GM23338 (cell line): ENCODE results near the gene RAB29. TPM values are rescaled to one million over a fixed set of nuclear protein-coding genes. Genes with fewer than 3 reads are reported as not detected.

Source experiments
- ATAC-seq: fragments of 200-7000 bp; cut with Tn5 transposase; 3 replicates; pipeline ENCODE4 v1.9.1; 2020
- DNase-seq: peaks from one replicate; pipeline ENCODE4 v3.0.0-alpha.2; 2015; ENCODE audit warnings: low spot score
- H2AFZ ChIP-seq: fragments of 200-600 bp; sonication (generic); 2 replicates; pipeline ENCODE4 v1.8.0; 2016; ENCODE audit warnings: antibody characterized with exemption, mild to moderate bottlenecking, moderate library complexity
- H3F3A ChIP-seq: fragments of 200-600 bp; sonication (generic); replicated peaks from 2 replicates; pipeline ENCODE4 v1.8.0; 2017; ENCODE audit warnings: antibody characterized with exemption, mixed run types, low read depth
- H3K27ac ChIP-seq: fragments of 200-600 bp; sonication (generic); 2 replicates; pipeline ENCODE4 v1.6.1; 2016; ENCODE audit warnings: low read depth
- H3K27me3 ChIP-seq: fragments of 200-600 bp; sonication (generic); 2 replicates; pipeline ENCODE4 v1.8.0; 2016; ENCODE audit warnings: mild to moderate bottlenecking, mixed run types, moderate library complexity; ENCODE audit not compliant: insufficient read depth
- H3K36me3 ChIP-seq: fragments of 200-600 bp; sonication (generic); 2 replicates; pipeline ENCODE4 v1.8.0; 2016; ENCODE audit warnings: mild to moderate bottlenecking; ENCODE audit not compliant: insufficient read depth
- H3K4me1 ChIP-seq: fragments of 200-600 bp; sonication (generic); 2 replicates; pipeline ENCODE4 v1.8.0; 2016; ENCODE audit warnings: mild to moderate bottlenecking, moderate library complexity; ENCODE audit not compliant: insufficient read depth
- H3K4me2 ChIP-seq: fragments of 200-600 bp; sonication (generic); 2 replicates; pipeline ENCODE4 v1.7.1; 2017; ENCODE audit warnings: mixed run types
- H3K4me3 ChIP-seq: fragments of 200-600 bp; sonication (generic); 2 replicates; pipeline ENCODE4 v1.6.1; 2016; ENCODE audit warnings: mixed run types
- H3K79me2 ChIP-seq: fragments of 200-600 bp; sonication (generic); replicated peaks from 2 replicates; pipeline ENCODE4 v1.8.0; 2017; ENCODE audit warnings: mild to moderate bottlenecking; ENCODE audit not compliant: insufficient read depth
- H3K9me2 ChIP-seq: fragments of 200-600 bp; sonication (generic); 2 replicates; pipeline ENCODE4 v1.8.0; 2017; ENCODE audit not compliant: insufficient read depth
- H4K20me1 ChIP-seq: fragments of 200-600 bp; sonication (generic); replicated peaks from 2 replicates; pipeline ENCODE4 v1.8.0; 2017; ENCODE audit warnings: mild to moderate bottlenecking; ENCODE audit not compliant: insufficient read depth
- H3K27ac Mint-ChIP-seq: 2 replicates; pipeline ENCODE4 v1.8.0; 2020; ENCODE audit warnings: inconsistent platforms, mild to moderate bottlenecking, moderate library complexity, mixed read lengths
- H3K27me3 Mint-ChIP-seq: 3 replicates; pipeline ENCODE4 v1.8.0; 2022; ENCODE audit warnings: low read depth, mild to moderate bottlenecking, moderate library complexity, mixed read lengths, inconsistent platforms; ENCODE audit not compliant: insufficient read depth, poor library complexity
- H3K36me3 Mint-ChIP-seq: 3 replicates; pipeline ENCODE4 v1.8.0; 2021; ENCODE audit warnings: low read depth, mild to moderate bottlenecking, inconsistent platforms, moderate library complexity, mixed read lengths
- H3K4me1 Mint-ChIP-seq: 3 replicates; pipeline ENCODE4 v1.8.0; 2020; ENCODE audit warnings: mild to moderate bottlenecking, inconsistent platforms, mixed read lengths
- H3K4me3 Mint-ChIP-seq: 3 replicates; pipeline ENCODE4 v1.8.0; 2021; ENCODE audit warnings: moderate library complexity, mild to moderate bottlenecking, inconsistent platforms, mixed read lengths
- H3K9me3 Mint-ChIP-seq: 3 replicates; pipeline ENCODE4 v1.8.0; 2020; ENCODE audit warnings: moderate library complexity, mild to moderate bottlenecking, inconsistent platforms, mixed read lengths
- CREB1 ChIP-seq: fragments of 250-450 bp; sonication (Bioruptor Pico); IDR thresholded peaks from 2 replicates; pipeline ENCODE4 v1.5.0; 2020; ENCODE audit warnings: low read depth, mild to moderate bottlenecking, moderate library complexity
- CTCF ChIP-seq, 2 experiments: fragments of 200-600 bp in 1 of 2; sonication (generic) in 1 of 2; conservative IDR thresholded peaks; 2 replicates each; pipeline versions ENCODE4 v1.5.1 to v1.6.1; 2016 to 2017; ENCODE audit warnings: antibody characterized with exemption in 2 of 2, low read depth in 2 of 2, mild to moderate bottlenecking in 2 of 2, moderate library complexity in 1 of 2
- ETS1 ChIP-seq: IDR thresholded peaks from 2 replicates; pipeline ENCODE4 v1.6.1; 2016; ENCODE audit warnings: antibody characterized with exemption
- EZH2 ChIP-seq: fragments of 200-600 bp; sonication (generic); IDR thresholded peaks from one replicate; pipeline ENCODE4 v1.8.0; 2017; ENCODE audit warnings: antibody characterized with exemption, mild to moderate bottlenecking, low read depth; ENCODE audit not compliant: unreplicated experiment
- EZH2phosphoT487 ChIP-seq: fragments of 200-600 bp; sonication (generic); IDR thresholded peaks from one replicate; pipeline ENCODE4 v1.8.1; 2018; ENCODE audit warnings: antibody characterized with exemption; ENCODE audit not compliant: unreplicated experiment
- JUNB ChIP-seq: IDR thresholded peaks from one replicate; pipeline ENCODE4 v1.6.1; 2016; ENCODE audit warnings: antibody characterized with exemption; ENCODE audit not compliant: unreplicated experiment
- NANOG ChIP-seq: IDR thresholded peaks from 2 replicates; pipeline ENCODE4 v1.6.1; 2016; ENCODE audit warnings: antibody characterized with exemption, borderline replicate concordance
- POLR2AphosphoS5 ChIP-seq: IDR thresholded peaks from 2 replicates; pipeline ENCODE4 v1.6.1; 2016; ENCODE audit warnings: antibody characterized with exemption, low read depth
- REST ChIP-seq: IDR thresholded peaks from one replicate; pipeline ENCODE4 v1.6.1; 2018; ENCODE audit warnings: antibody characterized with exemption; ENCODE audit not compliant: unreplicated experiment
- STAT1 ChIP-seq: IDR thresholded peaks from one replicate; pipeline ENCODE4 v1.6.1; 2016; ENCODE audit warnings: antibody characterized with exemption; ENCODE audit not compliant: unreplicated experiment
- ZNF114 ChIP-seq: fragments of 250-450 bp; sonication (Bioruptor Pico); IDR thresholded peaks from 2 replicates; pipeline ENCODE4 v1.5.0; 2020; ENCODE audit warnings: mild to moderate bottlenecking, moderate library complexity
- ZNF331 ChIP-seq: fragments of 250-450 bp; sonication (Bioruptor Pico); IDR thresholded peaks from 2 replicates; pipeline ENCODE4 v1.5.0; 2020; ENCODE audit warnings: low read depth, mild to moderate bottlenecking, moderate library complexity
- ZNF462 ChIP-seq: fragments of 250-450 bp; sonication (Bioruptor Pico); IDR thresholded peaks from 2 replicates; pipeline ENCODE4 v1.5.0; 2020; ENCODE audit warnings: mild to moderate bottlenecking, moderate library complexity
- polyA plus RNA-seq: library from polyadenylated mRNA; unstranded; fragments of >200 nt; fragmentation: Nextera tagmentation; extraction: Ambion mirVana; gene quantifications from 2 replicates; pipeline ENCODE4 v1.2.1, GENCODE V29; 2016
- total RNA-seq: library from RNA; depleted of rRNA; stranded (reverse); fragments of >200 nt; shearing (Covaris generic); gene quantifications from 2 replicates; pipeline ENCODE4 v1.2.3, GENCODE V29; 2014

RAB29 gene
- total and polyA plus RNA-seq, 2 experiments from 2014 or later: 7.1 to 9.1 TPM

GRCh38 chr1:205772607-205773032 is 2.7 kb downstream of the RAB29 start:
- H3K9me3 Mint-ChIP-seq: peaks cover 13% of the 10 kb centered on the region; the same call in 2 of the 3 replicates
- ATAC-seq (no peak), DNase-seq (no peak)
- H2AFZ ChIP-seq: no peak overlapping the region
- no peak overlapping the region for H3K4me3 ChIP-seq
- TF ChIP-seq POLR2AphosphoS5: no peak
- no peak for TF ChIP-seq ZNF114 (CRISPR knock-in tag)
- TF ChIP-seq ETS1: no peak
- TF ChIP-seq EZH2phosphoT487: no peak
- TF ChIP-seq ZNF331 (CRISPR knock-in tag): no peak
- no peak for TF ChIP-seq REST
- TF ChIP-seq EZH2: no peak
- TF ChIP-seq ZNF462 (CRISPR knock-in tag): no peak
- no peak for TF ChIP-seq JUNB
- no peak for TF ChIP-seq CREB1 (CRISPR knock-in tag)
- TF ChIP-seq CTCF (conservative IDR thresholded peaks at IDR 0.05; ENCODE audit: low read depth in 2 of 2): no peak
- TF ChIP-seq STAT1: no peak
- TF ChIP-seq NANOG: no peak
- H3K4me1 Mint-ChIP-seq: peaks cover 10% of the 10 kb centered on the region
- H3K4me3 Mint-ChIP-seq: no peak overlapping the region
- peaks cover 9% of the 10 kb centered on the region for H3K4me1 ChIP-seq
- H3K4me2 ChIP-seq: no peak overlapping the region
- H3K36me3 Mint-ChIP-seq: no peaks in the 10 kb centered on the region
- H3K27ac Mint-ChIP-seq: no peak overlapping the region
- no peaks in the 10 kb centered on the region for H3K79me2 ChIP-seq
- H3K27ac ChIP-seq: no peak overlapping the region
- H4K20me1 ChIP-seq: peaks cover 4% of the 10 kb centered on the region; the same call in 1 of the 2 replicates
- peaks cover 41% of the 10 kb centered on the region for H3K27me3 ChIP-seq
- H3K9me2 ChIP-seq: no peaks in the 10 kb centered on the region
- peaks cover 24% of the 10 kb centered on the region for H3K27me3 Mint-ChIP-seq
- no peaks in the 10 kb centered on the region; the same call in none of the 2 replicates for H3K36me3 ChIP-seq
- peaks cover 6% of the 10 kb centered on the region; the same call in 1 of the 2 replicates for H3F3A ChIP-seq
